ENCODE measurements around the gene SIK1. TPM values are rescaled to one million over a fixed set of nuclear protein-coding genes. Genes with fewer than 3 reads are reported as not detected.
"Not testable (repeated sequence)": the region's sequence is repeated elsewhere in the genome, so short reads cannot be mapped to it uniquely, and the experiment has no call there.

Gene SIK1
- total and polyA plus RNA-seq, 2 donors (not counting 1 experiment from before 2014, with no cell fraction given) = 0.17 to 0.58 TPM

DNA sequence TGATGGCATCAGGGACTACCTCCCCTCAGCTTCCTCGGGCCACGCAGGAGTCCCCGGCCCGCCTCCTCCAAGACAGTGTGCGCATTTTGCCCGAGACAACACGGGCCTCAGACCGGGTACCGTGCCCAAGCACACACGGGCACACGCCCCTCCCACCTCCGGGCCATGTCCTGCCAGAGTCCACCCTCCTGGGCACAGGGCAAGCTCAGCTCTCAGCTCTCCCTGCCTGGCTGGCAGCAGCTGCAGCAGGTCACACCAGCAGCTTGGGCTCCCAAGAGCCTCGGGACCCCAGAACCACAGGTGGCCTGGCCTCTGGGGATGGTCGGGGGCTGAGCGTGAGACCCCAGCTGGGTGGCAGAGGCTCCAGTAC, 29.5 kb downstream of the SIK1 start:
- H3K27me3 ChIP-seq (ENCODE audit: control insufficient read depth, insufficient read depth, low read length); H3K79me2 ChIP-seq (ENCODE audit: control insufficient read depth, insufficient read depth, low read length); H3K4me2 ChIP-seq (ENCODE audit: extremely low read depth, insufficient read depth, low read length); H3K36me3 ChIP-seq (ENCODE audit: control insufficient read depth, insufficient read depth, low read length); DNase-seq (ENCODE audit: low read depth in 2 of 2); H3K9me3 ChIP-seq (ENCODE audit: control insufficient read depth, insufficient read depth, low read depth, low read length); H3K27ac ChIP-seq (ENCODE audit: insufficient read depth, low read length); H3K9ac ChIP-seq (ENCODE audit: insufficient read depth, low read length); H2AFZ ChIP-seq (ENCODE audit: low read length); H3K4me3 ChIP-seq (replicated peaks in 1 of 4; ENCODE audit: control extremely low read depth in 1 of 4, insufficient read depth in 1 of 4, low read depth in 3 of 4, low read length in 4 of 4); H3K4me1 ChIP-seq (ENCODE audit: control insufficient read depth, extremely low read depth, insufficient read depth, low read length); H4K20me1 ChIP-seq (ENCODE audit: control insufficient read depth, extremely low read depth, insufficient read depth, low read length): not testable (repeated sequence)

DNA sequence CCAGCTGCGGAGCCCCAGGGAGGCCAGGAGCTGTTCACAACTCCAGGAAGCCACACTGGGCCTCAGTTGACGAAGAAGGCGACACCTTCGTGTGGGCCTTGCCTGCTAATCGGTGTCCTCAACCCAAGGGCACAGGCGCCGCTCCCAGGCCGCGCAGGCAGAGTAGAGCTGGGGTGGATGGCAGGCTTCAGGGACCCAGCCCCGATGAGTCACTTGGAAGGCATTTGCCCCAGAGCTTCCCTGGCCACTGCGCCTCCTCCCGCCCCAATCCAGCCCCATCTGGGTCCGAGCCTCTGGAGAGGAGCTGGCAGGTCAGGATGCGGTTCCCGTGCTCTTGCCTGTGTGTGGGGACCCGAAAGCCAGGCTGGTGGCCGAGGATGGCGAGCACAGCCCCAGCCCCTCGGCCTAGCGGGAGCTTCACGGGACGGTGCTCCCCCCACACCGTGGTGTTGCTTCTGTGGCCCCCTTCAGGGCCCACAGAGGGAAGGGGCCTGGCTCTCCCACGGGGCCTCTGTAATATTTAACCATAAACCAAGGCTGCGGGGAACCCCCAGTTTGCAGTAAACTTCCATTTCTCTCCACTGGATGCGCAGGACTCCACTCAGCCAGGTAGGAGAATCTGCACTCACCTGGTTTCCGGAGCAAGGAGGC, 30.0 kb downstream of the SIK1 start:
- not testable (repeated sequence) for H3K4me3 ChIP-seq (replicated peaks in 1 of 4; ENCODE audit: control extremely low read depth in 1 of 4, insufficient read depth in 1 of 4, low read depth in 3 of 4, low read length in 4 of 4); H3K4me2 ChIP-seq (ENCODE audit: extremely low read depth, insufficient read depth, low read length); H3K4me1 ChIP-seq (ENCODE audit: control insufficient read depth, extremely low read depth, insufficient read depth, low read length); H4K20me1 ChIP-seq (ENCODE audit: control insufficient read depth, extremely low read depth, insufficient read depth, low read length); H3K36me3 ChIP-seq (ENCODE audit: control insufficient read depth, insufficient read depth, low read length); H3K9me3 ChIP-seq (ENCODE audit: control insufficient read depth, insufficient read depth, low read depth, low read length); H3K9ac ChIP-seq (ENCODE audit: insufficient read depth, low read length); H3K27me3 ChIP-seq (ENCODE audit: control insufficient read depth, insufficient read depth, low read length); H2AFZ ChIP-seq (ENCODE audit: low read length); H3K27ac ChIP-seq (ENCODE audit: insufficient read depth, low read length); H3K79me2 ChIP-seq (ENCODE audit: control insufficient read depth, insufficient read depth, low read length); DNase-seq (ENCODE audit: low read depth in 2 of 2)

DNA sequence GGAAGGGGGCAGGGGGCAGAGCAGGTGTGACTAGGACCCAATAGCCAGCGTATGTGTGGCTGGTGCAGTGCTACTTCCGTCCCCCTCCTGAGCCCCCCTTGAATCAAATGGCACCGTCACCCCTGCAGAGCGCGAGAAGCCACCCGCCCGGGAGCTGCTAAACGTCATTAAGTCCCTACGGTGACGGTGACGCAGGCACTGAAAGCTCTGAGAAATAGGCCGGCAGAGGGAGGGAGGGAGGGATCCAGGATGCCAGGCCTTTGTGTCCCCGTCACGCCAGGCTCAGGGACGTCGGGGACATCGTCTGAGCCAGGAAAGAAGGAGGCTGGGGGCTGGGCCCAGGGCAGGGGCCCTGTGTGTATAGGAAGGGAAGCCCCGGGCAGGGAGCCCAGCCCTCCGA, 43.6 kb downstream of the SIK1 start:
- not testable (repeated sequence) for H4K20me1 ChIP-seq (ENCODE audit: control insufficient read depth, extremely low read depth, insufficient read depth, low read length); DNase-seq (ENCODE audit: low read depth in 2 of 2); H3K4me3 ChIP-seq (replicated peaks in 1 of 4; ENCODE audit: control extremely low read depth in 1 of 4, insufficient read depth in 1 of 4, low read depth in 3 of 4, low read length in 4 of 4); H2AFZ ChIP-seq (ENCODE audit: low read length); H3K27ac ChIP-seq (ENCODE audit: insufficient read depth, low read length); H3K4me2 ChIP-seq (ENCODE audit: extremely low read depth, insufficient read depth, low read length); H3K9me3 ChIP-seq (ENCODE audit: control insufficient read depth, insufficient read depth, low read depth, low read length); H3K36me3 ChIP-seq (ENCODE audit: control insufficient read depth, insufficient read depth, low read length); H3K79me2 ChIP-seq (ENCODE audit: control insufficient read depth, insufficient read depth, low read length); H3K4me1 ChIP-seq (ENCODE audit: control insufficient read depth, extremely low read depth, insufficient read depth, low read length); H3K27me3 ChIP-seq (ENCODE audit: control insufficient read depth, insufficient read depth, low read length); H3K9ac ChIP-seq (ENCODE audit: insufficient read depth, low read length)

DNA sequence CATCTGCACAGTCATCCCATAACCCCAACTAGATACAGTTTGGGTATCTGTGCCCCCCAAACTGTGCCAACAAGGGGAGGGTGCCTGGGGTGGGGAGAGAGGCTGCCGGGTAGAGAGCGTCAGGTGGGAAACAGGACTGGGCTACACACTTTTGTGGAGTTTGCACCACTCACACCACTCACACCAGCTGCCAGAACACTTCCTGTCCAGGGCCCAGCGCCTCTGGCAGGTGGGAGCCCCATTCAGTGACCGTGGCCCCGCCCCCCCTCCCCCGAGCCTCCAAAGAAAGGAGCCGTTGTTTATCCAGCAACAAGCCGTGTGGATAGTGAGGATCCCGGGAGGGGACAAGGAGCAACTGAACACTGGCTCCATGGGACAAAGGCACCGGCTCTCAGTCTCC, 44.0 kb downstream of the SIK1 start:
- not testable (repeated sequence) for DNase-seq (ENCODE audit: low read depth in 2 of 2); H2AFZ ChIP-seq (ENCODE audit: low read length)

DNA sequence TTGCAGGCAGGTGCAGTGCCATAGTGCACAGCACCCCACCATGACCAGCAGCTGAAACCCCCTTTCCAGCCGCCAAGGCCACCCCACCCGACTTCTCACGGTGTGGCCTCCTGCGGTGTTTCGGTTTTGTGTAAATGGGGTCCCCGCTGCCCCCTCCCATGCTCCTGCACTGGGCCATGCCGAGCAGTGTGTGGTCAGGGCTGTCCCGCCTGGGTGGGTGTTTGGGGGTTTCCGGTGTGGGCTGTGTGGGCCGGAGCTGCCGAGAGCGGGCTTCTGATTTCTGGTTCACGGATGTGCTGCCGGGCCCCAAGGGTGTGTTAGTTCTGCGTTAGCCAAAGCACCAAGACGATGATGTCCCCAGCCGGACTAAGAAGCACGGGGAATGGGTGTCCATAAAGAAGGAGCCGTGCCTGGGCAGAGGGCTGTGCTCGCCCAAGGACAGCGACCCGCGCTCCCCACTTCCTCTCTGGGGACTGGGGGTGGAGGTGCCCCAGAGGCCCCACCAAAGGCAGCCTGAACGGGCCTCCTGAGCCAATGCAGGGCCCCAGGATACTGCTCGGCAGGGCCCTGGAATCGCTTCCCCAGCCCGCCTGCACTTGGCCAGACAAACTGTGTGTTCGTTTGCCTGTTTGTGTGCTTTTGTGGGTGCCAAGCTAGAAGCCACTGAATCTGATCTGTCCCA, 45.9 kb downstream of the SIK1 start:
- not testable (repeated sequence) for H3K4me2 ChIP-seq (ENCODE audit: extremely low read depth, insufficient read depth, low read length); H4K20me1 ChIP-seq (ENCODE audit: control insufficient read depth, extremely low read depth, insufficient read depth, low read length)

More for the DNA sequence above, 44.0 kb downstream of the SIK1 start:
- H3K27me3 ChIP-seq (ENCODE audit: control insufficient read depth, insufficient read depth, low read length); H3K79me2 ChIP-seq (ENCODE audit: control insufficient read depth, insufficient read depth, low read length); H3K36me3 ChIP-seq (ENCODE audit: control insufficient read depth, insufficient read depth, low read length); H3K4me1 ChIP-seq (ENCODE audit: control insufficient read depth, extremely low read depth, insufficient read depth, low read length); H3K9ac ChIP-seq (ENCODE audit: insufficient read depth, low read length); H3K27ac ChIP-seq (ENCODE audit: insufficient read depth, low read length); H3K9me3 ChIP-seq (ENCODE audit: control insufficient read depth, insufficient read depth, low read depth, low read length); H4K20me1 ChIP-seq (ENCODE audit: control insufficient read depth, extremely low read depth, insufficient read depth, low read length); H3K4me3 ChIP-seq (replicated peaks in 1 of 4; ENCODE audit: control extremely low read depth in 1 of 4, insufficient read depth in 1 of 4, low read depth in 3 of 4, low read length in 4 of 4); H3K4me2 ChIP-seq (ENCODE audit: extremely low read depth, insufficient read depth, low read length): not testable (repeated sequence)

DNA sequence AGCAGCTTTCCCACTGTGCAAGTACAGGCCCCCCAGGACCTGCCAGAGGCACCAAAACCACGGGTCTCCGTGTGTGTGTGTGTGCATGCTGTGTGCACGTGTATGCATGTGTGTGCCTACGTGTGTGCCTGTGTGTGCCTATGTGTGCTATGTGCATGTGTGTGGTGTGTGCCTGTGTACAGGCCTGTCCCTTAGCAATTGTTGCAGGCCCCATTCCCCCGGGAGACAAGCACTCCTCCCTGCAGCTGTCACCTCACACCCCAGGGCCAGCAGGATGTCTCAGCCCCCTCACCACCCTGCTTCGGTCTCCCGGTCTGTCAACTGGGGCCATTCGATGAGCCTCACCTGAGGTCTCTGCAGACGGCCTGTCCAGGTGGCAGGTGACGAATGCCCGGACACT, 46.6 kb downstream of the SIK1 start:
- H3K4me3 ChIP-seq (replicated peaks in 1 of 4; ENCODE audit: control extremely low read depth in 1 of 4, insufficient read depth in 1 of 4, low read depth in 3 of 4, low read length in 4 of 4); H3K79me2 ChIP-seq (ENCODE audit: control insufficient read depth, insufficient read depth, low read length); H3K9ac ChIP-seq (ENCODE audit: insufficient read depth, low read length); H3K4me1 ChIP-seq (ENCODE audit: control insufficient read depth, extremely low read depth, insufficient read depth, low read length); DNase-seq (ENCODE audit: low read depth in 2 of 2); H3K36me3 ChIP-seq (ENCODE audit: control insufficient read depth, insufficient read depth, low read length); H3K27me3 ChIP-seq (ENCODE audit: control insufficient read depth, insufficient read depth, low read length); H2AFZ ChIP-seq (ENCODE audit: low read length); H3K4me2 ChIP-seq (ENCODE audit: extremely low read depth, insufficient read depth, low read length); H3K9me3 ChIP-seq (ENCODE audit: control insufficient read depth, insufficient read depth, low read depth, low read length); H3K27ac ChIP-seq (ENCODE audit: insufficient read depth, low read length); H4K20me1 ChIP-seq (ENCODE audit: control insufficient read depth, extremely low read depth, insufficient read depth, low read length): not testable (repeated sequence)

More for the DNA sequence above, 45.9 kb downstream of the SIK1 start:
- H3K79me2 ChIP-seq (ENCODE audit: control insufficient read depth, insufficient read depth, low read length); H3K27me3 ChIP-seq (ENCODE audit: control insufficient read depth, insufficient read depth, low read length); H3K9me3 ChIP-seq (ENCODE audit: control insufficient read depth, insufficient read depth, low read depth, low read length); H3K4me3 ChIP-seq (replicated peaks in 1 of 4; ENCODE audit: control extremely low read depth in 1 of 4, insufficient read depth in 1 of 4, low read depth in 3 of 4, low read length in 4 of 4); H2AFZ ChIP-seq (ENCODE audit: low read length); H3K9ac ChIP-seq (ENCODE audit: insufficient read depth, low read length); DNase-seq (ENCODE audit: low read depth in 2 of 2); H3K27ac ChIP-seq (ENCODE audit: insufficient read depth, low read length); H3K4me1 ChIP-seq (ENCODE audit: control insufficient read depth, extremely low read depth, insufficient read depth, low read length); H3K36me3 ChIP-seq (ENCODE audit: control insufficient read depth, insufficient read depth, low read length): not testable (repeated sequence)

DNA sequence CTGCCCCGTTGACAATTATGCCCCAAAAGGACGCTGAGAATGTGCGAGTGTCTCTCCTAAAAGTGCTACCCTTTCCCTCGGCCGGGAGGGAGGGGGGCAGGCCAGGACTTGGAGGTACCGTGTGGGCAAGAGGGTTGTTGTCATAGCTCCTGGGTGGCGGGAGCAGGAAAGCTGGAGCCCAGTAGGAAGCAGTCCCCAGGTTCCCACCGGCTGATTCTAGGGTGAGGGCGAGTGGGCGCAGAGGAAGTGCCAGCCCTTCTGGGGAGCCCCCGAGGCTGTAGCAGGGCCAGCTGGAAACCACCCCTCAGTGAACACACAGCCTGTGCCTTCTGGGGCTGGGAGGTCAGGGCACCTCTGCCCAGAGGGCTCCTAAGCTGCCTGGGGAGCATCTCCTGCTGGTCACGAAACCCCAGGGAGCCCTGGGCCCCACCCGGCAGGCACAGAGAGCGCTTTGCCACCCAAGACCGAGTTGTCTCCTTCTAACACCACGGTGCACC, 47.3 kb downstream of the SIK1 start:
- H3K79me2 ChIP-seq (ENCODE audit: control insufficient read depth, insufficient read depth, low read length); H3K4me3 ChIP-seq (replicated peaks in 1 of 4; ENCODE audit: control extremely low read depth in 1 of 4, insufficient read depth in 1 of 4, low read depth in 3 of 4, low read length in 4 of 4); H3K4me2 ChIP-seq (ENCODE audit: extremely low read depth, insufficient read depth, low read length); H3K9ac ChIP-seq (ENCODE audit: insufficient read depth, low read length); H4K20me1 ChIP-seq (ENCODE audit: control insufficient read depth, extremely low read depth, insufficient read depth, low read length); H2AFZ ChIP-seq (ENCODE audit: low read length); H3K27ac ChIP-seq (ENCODE audit: insufficient read depth, low read length); H3K9me3 ChIP-seq (ENCODE audit: control insufficient read depth, insufficient read depth, low read depth, low read length); H3K27me3 ChIP-seq (ENCODE audit: control insufficient read depth, insufficient read depth, low read length); H3K36me3 ChIP-seq (ENCODE audit: control insufficient read depth, insufficient read depth, low read length); DNase-seq (ENCODE audit: low read depth in 2 of 2); H3K4me1 ChIP-seq (ENCODE audit: control insufficient read depth, extremely low read depth, insufficient read depth, low read length): not testable (repeated sequence)

Measured in fibroblast of lung (primary cell).